ENCODE measurements around the gene TRIM33. TPM values are rescaled to one million over a fixed set of nuclear protein-coding genes. Genes with fewer than 3 reads are reported as not detected.
"Not testable (repeated sequence)": the region's sequence is repeated elsewhere in the genome, so short reads cannot be mapped to it uniquely, and the experiment has no call there.

The TRIM33 gene
- polyA plus RNA-seq, 1 donor from 2014 or later = 28.0 TPM

- peaks cover 9 to 34% (median 28%) of the 10 kb centered on the region in 3 donors for H3K9me3 Mint-ChIP-seq
These were observed 126.1 kb downstream of the TRIM33 start for GRCh38 chr1:114384922-114385321.

GRCh38 chr1:114379987-114380386 lies 131.0 kb downstream of the TRIM33 start:
- Mint-ChIP-seq H3K36me3 (no peaks in the 10 kb centered on the region), H3K4me3 (no peak overlapping the region), H3K27me3 (peaks cover 1% of the 10 kb centered on the region), H3K4me1 (no peaks in the 10 kb centered on the region), H3K9me3 (peaks cover 10 to 41% (median 22%) of the 10 kb centered on the region in 3 donors), H3K27ac (no peak overlapping the region)

More at GRCh38 chr1:114384922-114385321, 126.1 kb downstream of the TRIM33 start:
- H3K27me3 Mint-ChIP-seq = no peaks in the 10 kb centered on the region
- H3K4me1 Mint-ChIP-seq = no peaks in the 10 kb centered on the region
- no peak overlapping the region for H3K27ac Mint-ChIP-seq
- no peak overlapping the region for H3K4me3 Mint-ChIP-seq
- H3K36me3 Mint-ChIP-seq = peaks cover 1% of the 10 kb centered on the region

GRCh38 chr1:114379358-114379757 lies 131.6 kb downstream of the TRIM33 start:
- Mint-ChIP-seq H3K4me3 (no peak overlapping the region), H3K9me3 (peaks cover 10 to 34% (median 20%) of the 10 kb centered on the region in 3 donors), H3K27ac (no peak overlapping the region), H3K4me1 (no peaks in the 10 kb centered on the region), H3K36me3 (no peaks in the 10 kb centered on the region), H3K27me3 (peaks cover 1% of the 10 kb centered on the region)

DNA sequence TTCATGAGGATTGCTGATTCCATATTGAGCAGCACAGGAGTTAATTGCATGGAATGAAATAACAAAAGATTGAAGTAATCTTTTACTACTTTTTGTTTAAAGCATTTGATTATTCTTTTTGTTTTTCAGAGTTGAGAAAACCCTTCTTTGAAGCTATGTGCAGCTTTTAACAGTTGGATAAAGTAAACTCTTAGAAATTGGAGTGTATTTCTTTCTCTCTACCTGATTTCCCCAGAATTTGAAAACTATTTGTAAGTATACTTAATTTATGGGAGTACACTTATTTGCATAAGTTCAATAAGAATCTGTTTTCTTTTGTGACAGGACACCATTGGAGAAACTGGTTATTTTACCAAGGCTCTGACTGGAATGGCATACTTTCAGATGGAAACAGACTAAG lies 133.6 kb downstream of the TRIM33 start:
- Mint-ChIP-seq H3K4me3 (no peak overlapping the region), H3K4me1 (no peaks in the 10 kb centered on the region), H3K9me3 (peaks cover 10 to 47% (median 24%) of the 10 kb centered on the region in 3 donors)

GRCh38 chr1:114369930-114370329 lies 141.1 kb downstream of the TRIM33 start:
- Mint-ChIP-seq H3K4me1 (no peaks in the 10 kb centered on the region), H3K36me3 (no peaks in the 10 kb centered on the region), H3K27ac (no peak overlapping the region), H3K27me3 (peaks cover 6% of the 10 kb centered on the region), H3K4me3 (no peak overlapping the region), H3K9me3 (peaks cover 5 to 15% (median 12%) of the 10 kb centered on the region in 3 donors)

More for the DNA sequence above, 133.6 kb downstream of the TRIM33 start:
- Mint-ChIP-seq H3K36me3 (no peaks in the 10 kb centered on the region), H3K27ac (no peak overlapping the region), H3K27me3 (peaks cover 1% of the 10 kb centered on the region)

GRCh38 chr1:114369266-114369919 lies 141.6 kb downstream of the TRIM33 start:
- H3K36me3 Mint-ChIP-seq, H3K4me1 Mint-ChIP-seq, H3K27me3 Mint-ChIP-seq, H3K4me3 Mint-ChIP-seq: not testable (repeated sequence)
- peak overlapping the region in 1 of 3 donors; percentile 73 for H3K27ac Mint-ChIP-seq
- H3K9me3 Mint-ChIP-seq = peaks cover 5 to 15% (median 12%) of the 10 kb centered on the region in 3 donors

DNA sequence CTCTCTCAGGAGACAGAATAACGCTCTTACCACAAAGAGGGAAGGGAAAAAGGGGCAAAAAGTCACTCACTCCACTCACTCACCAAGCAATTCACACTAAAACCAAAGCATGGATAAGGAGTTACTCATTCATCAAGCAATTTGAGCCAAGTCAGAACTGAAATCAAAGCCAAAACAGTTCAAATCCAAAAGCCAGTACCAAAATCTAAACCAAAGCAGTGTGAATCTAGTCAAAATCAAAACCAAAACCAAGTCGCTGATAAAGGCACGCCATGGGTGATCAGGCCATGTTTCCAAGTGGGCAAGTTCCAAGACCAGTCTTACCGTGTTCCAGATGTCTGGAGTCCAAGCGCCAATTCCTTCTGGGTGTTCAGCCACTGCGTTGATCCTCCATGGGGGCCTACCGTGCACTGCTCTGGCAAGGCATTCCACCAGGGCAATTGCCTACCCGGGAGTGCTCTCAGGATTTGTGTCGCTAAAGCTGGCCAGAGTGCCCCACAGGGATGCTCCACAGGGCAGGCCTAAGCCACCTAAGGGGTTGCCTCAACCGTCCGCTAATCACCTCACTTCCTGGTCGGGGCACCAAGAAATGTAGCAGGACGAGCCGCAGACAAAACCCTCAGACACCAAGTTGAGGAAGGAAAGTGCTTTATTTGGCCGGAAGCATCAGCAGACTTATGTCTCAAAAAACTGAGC lies 142.3 kb downstream of the TRIM33 start:
- H3K4me3 Mint-ChIP-seq = no peak overlapping the region
- H3K27me3 Mint-ChIP-seq = peaks cover 6% of the 10 kb centered on the region
- peaks cover 5 to 14% (median 11%) of the 10 kb centered on the region in 3 donors for H3K9me3 Mint-ChIP-seq
- H3K36me3 Mint-ChIP-seq = peaks cover 2% of the 10 kb centered on the region
- peak overlapping the region in 1 of 3 donors; percentile 73 for H3K27ac Mint-ChIP-seq
- H3K4me1 Mint-ChIP-seq = no peaks in the 10 kb centered on the region

GRCh38 chr1:114367810-114368209 lies 143.2 kb downstream of the TRIM33 start:
- Mint-ChIP-seq H3K4me1 (no peaks in the 10 kb centered on the region), H3K9me3 (peaks cover 5 to 19% (median 17%) of the 10 kb centered on the region in 3 donors), H3K27ac (no peak overlapping the region), H3K4me3 (no peak overlapping the region), H3K36me3 (peaks cover 2% of the 10 kb centered on the region), H3K27me3 (peaks cover 6% of the 10 kb centered on the region)

DNA sequence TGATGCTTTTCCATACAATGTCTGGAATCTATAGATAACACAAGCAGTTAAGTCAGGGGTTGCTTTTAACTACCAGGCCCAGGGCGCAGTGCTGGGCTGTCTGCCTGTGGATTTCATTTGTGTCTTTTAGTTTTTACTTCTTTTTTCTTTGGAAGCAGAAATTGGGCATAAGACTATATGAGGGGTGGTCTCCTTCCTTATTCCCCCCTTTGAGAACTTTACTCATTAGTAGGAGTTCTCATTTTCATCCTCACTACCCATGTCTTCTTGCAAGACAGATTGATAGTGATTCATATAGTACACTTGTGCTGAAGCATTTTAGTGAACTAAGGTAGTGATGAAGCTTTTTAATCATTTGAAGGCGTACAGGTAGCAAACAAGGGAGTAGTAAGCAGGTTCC lies 147.8 kb downstream of the TRIM33 start:
- H3K36me3 Mint-ChIP-seq, H3K4me1 Mint-ChIP-seq, H3K27ac Mint-ChIP-seq, H3K27me3 Mint-ChIP-seq, H3K4me3 Mint-ChIP-seq: not testable (repeated sequence)
- H3K9me3 Mint-ChIP-seq = peaks cover 4 to 21% (median 19%) of the 10 kb centered on the region in 3 donors

- Mint-ChIP-seq H3K4me1 (no peaks in the 10 kb centered on the region), H3K27ac (no peak overlapping the region), H3K36me3 (peaks cover 4% of the 10 kb centered on the region), H3K9me3 (peaks cover 2 to 21% (median 15%) of the 10 kb centered on the region in 3 donors), H3K27me3 (peaks cover 6% of the 10 kb centered on the region), H3K4me3 (no peak overlapping the region)
These were observed 151.2 kb downstream of the TRIM33 start for GRCh38 chr1:114359791-114360190.

GRCh38 chr1:114355240-114355639 lies 155.8 kb downstream of the TRIM33 start:
- no peak overlapping the region for H3K27ac Mint-ChIP-seq
- H3K9me3 Mint-ChIP-seq = peaks cover 0 to 4% (median 2%) of the 10 kb centered on the region in 3 donors
- peaks cover 0 to 10% (median 6%) of the 10 kb centered on the region in 3 donors for H3K4me1 Mint-ChIP-seq
- H3K36me3 Mint-ChIP-seq = peaks cover 2% of the 10 kb centered on the region
- H3K4me3 Mint-ChIP-seq = no peak overlapping the region
- peaks cover 1% of the 10 kb centered on the region for H3K27me3 Mint-ChIP-seq

DNA sequence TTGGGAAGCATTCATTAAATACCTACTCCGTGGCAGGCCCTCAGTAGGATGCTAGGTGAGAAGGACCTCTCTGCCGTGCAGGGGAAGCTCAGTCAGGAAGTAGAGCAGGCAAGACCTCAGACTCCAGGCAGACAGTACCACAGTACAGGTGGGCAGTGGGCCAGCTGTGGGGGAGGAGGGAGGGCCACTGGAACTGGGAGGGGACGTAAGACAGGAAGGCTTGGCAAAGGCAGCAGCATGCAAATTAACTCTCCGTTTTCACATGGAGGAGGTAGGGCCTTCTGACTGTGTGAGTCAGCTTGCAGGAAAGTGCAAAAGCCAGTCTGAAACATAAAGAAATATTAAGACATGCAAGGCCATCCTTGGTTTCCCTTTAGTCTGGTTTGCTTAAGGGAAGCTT lies 157.7 kb downstream of the TRIM33 start:
- H3K4me3 Mint-ChIP-seq = no peak overlapping the region
- H3K27ac Mint-ChIP-seq = no peak overlapping the region
- peaks cover 0 to 2% (median 0%) of the 10 kb centered on the region in 3 donors for H3K9me3 Mint-ChIP-seq
- peaks cover 1% of the 10 kb centered on the region for H3K36me3 Mint-ChIP-seq
- H3K27me3 Mint-ChIP-seq = peaks cover 1% of the 10 kb centered on the region
- peaks cover 0 to 10% (median 6%) of the 10 kb centered on the region in 3 donors for H3K4me1 Mint-ChIP-seq

GRCh38 chr1:114352797-114353196 lies 158.2 kb downstream of the TRIM33 start:
- Mint-ChIP-seq H3K4me3 (no peak overlapping the region), H3K27me3 (peaks cover 1% of the 10 kb centered on the region)

GRCh38 chr1:114350731-114351445 lies 160.1 kb downstream of the TRIM33 start:
- H3K36me3 Mint-ChIP-seq = no peaks in the 10 kb centered on the region
- H3K4me3 Mint-ChIP-seq = no peak overlapping the region
- H3K9me3 Mint-ChIP-seq = no peaks in the 10 kb centered on the region
- peaks cover 4 to 16% (median 9%) of the 10 kb centered on the region in 3 donors for H3K4me1 Mint-ChIP-seq
- H3K27me3 Mint-ChIP-seq = peaks cover 1% of the 10 kb centered on the region
- H3K27ac Mint-ChIP-seq = peak overlapping the region in 1 of 3 donors; percentile 14

More at GRCh38 chr1:114352797-114353196, 158.2 kb downstream of the TRIM33 start:
- peak overlapping the region in 1 of 3 donors; percentile 89 for H3K27ac Mint-ChIP-seq
- peaks cover 0 to 10% (median 6%) of the 10 kb centered on the region in 3 donors for H3K4me1 Mint-ChIP-seq
- H3K9me3 Mint-ChIP-seq = peaks cover 0 to 2% (median 0%) of the 10 kb centered on the region in 3 donors
- no peaks in the 10 kb centered on the region for H3K36me3 Mint-ChIP-seq

Data from IgD-negative memory B cell (primary cell).